Neural cell (in vitro differentiated cells): ENCODE data around the gene WNT6. TPM values are rescaled to one million over a fixed set of nuclear protein-coding genes. Genes with fewer than 3 reads are reported as not detected.

Experiments used
- H2AFZ ChIP-seq: fragments of 200-600, 300-800 bp; sonication (generic), shearing (Covaris generic); 2 replicates; pipeline ENCODE4 v1.6.0; 2014; ENCODE audit warnings: low read depth, mild to moderate bottlenecking, antibody characterized with exemption, low read length, moderate library complexity
- H3F3A ChIP-seq: fragments of 200-600 bp; shearing (Covaris generic); 2 replicates; pipeline ENCODE4 v1.6.1; 2016; ENCODE audit warnings: mild to moderate bottlenecking, moderate library complexity, mixed read lengths, antibody characterized with exemption, low read length; ENCODE audit not compliant: insufficient read depth, poor library complexity, severe bottlenecking
- H3K27ac ChIP-seq: fragments of 200-600, 300-800 bp; sonication (generic), shearing (Covaris generic); 2 replicates; pipeline ENCODE4 v1.5.1; 2014; ENCODE audit warnings: mild to moderate bottlenecking, low read length, moderate library complexity
- H3K27me3 ChIP-seq: fragments of 300-800, 200-600 bp; sonication (generic), shearing (Covaris generic); 2 replicates; pipeline ENCODE4 v1.6.0; 2014; ENCODE audit warnings: mild to moderate bottlenecking, low read depth, low read length, moderate library complexity; ENCODE audit not compliant: insufficient read depth
- H3K36me3 ChIP-seq: fragments of 300-800, 200-600 bp; sonication (generic), shearing (Covaris generic); 2 replicates; pipeline ENCODE4 v1.5.1; 2014; ENCODE audit warnings: mild to moderate bottlenecking, antibody characterized with exemption, low read length, moderate library complexity; ENCODE audit not compliant: insufficient read depth
- H3K4me2 ChIP-seq: fragments of 300-800, 200-600 bp; sonication (generic), shearing (Covaris generic); 2 replicates; pipeline ENCODE4 v1.6.0; 2014; ENCODE audit warnings: mild to moderate bottlenecking, low read length
- H3K4me3 ChIP-seq: fragments of 300-800, 200-600 bp; sonication (generic), shearing (Covaris generic); 2 replicates; pipeline ENCODE4 v1.5.1; 2014; ENCODE audit warnings: mild to moderate bottlenecking, low read length, moderate library complexity
- H3K79me2 ChIP-seq: fragments of 200-600 bp; shearing (Covaris generic); replicated peaks from 2 replicates; pipeline ENCODE4 v1.6.0; 2014; ENCODE audit warnings: mild to moderate bottlenecking, low read length, moderate library complexity; ENCODE audit not compliant: insufficient read depth
- H3K9ac ChIP-seq: fragments of 300-800, 200-600 bp; sonication (generic), shearing (Covaris generic); 2 replicates; pipeline ENCODE4 v1.6.1; 2016; ENCODE audit warnings: mild to moderate bottlenecking, low read length, mixed read lengths
- H3K9me2 ChIP-seq: fragments of 200-600 bp; shearing (Covaris generic); 2 replicates; pipeline ENCODE4 v1.6.1; 2016; ENCODE audit warnings: mild to moderate bottlenecking, low read length, mixed read lengths; ENCODE audit not compliant: insufficient read depth
- H3K9me3 ChIP-seq: fragments of 200-600, 300-800 bp; sonication (generic), shearing (Covaris generic); 2 replicates; pipeline ENCODE4 v1.6.1; 2016; ENCODE audit warnings: mild to moderate bottlenecking, mixed run types, low read length, moderate library complexity, mixed read lengths
- H4K20me1 ChIP-seq: fragments of 200-600 bp; shearing (Covaris generic); 2 replicates; pipeline ENCODE4 v1.6.1; 2016; ENCODE audit warnings: mild to moderate bottlenecking, mixed run types; ENCODE audit not compliant: insufficient read depth
- CTCF ChIP-seq: fragments of 450-650 bp; IDR thresholded peaks from 2 replicates; pipeline ENCODE4 v1.5.1; 2014; ENCODE audit warnings: antibody characterized with exemption, mild to moderate bottlenecking, moderate library complexity; ENCODE audit not compliant: poor library complexity, severe bottlenecking
- EZH2 ChIP-seq: fragments of 200-600, 300-800 bp; shearing (Covaris generic), sonication (generic); IDR thresholded peaks from 2 replicates; pipeline ENCODE4 v1.6.1; 2014; ENCODE audit warnings: antibody characterized with exemption, low read length, borderline replicate concordance, mild to moderate bottlenecking; ENCODE audit not compliant: insufficient read depth, poor library complexity, severe bottlenecking
- MXI1 ChIP-seq: fragments of 450-650 bp; conservative IDR thresholded peaks from 2 replicates; pipeline ENCODE4 v1.6.1; 2014; ENCODE audit warnings: antibody characterized with exemption, mild to moderate bottlenecking; ENCODE audit not compliant: poor library complexity, severe bottlenecking
- POLR2AphosphoS5 ChIP-seq: IDR thresholded peaks from 2 replicates; pipeline ENCODE4 v1.6.1; 2012
- RAD21 ChIP-seq: fragments of 450-650 bp; conservative IDR thresholded peaks from 2 replicates; pipeline ENCODE4 v1.6.1; 2014; ENCODE audit warnings: antibody characterized with exemption, mild to moderate bottlenecking, moderate library complexity
- REST ChIP-seq: IDR thresholded peaks from 2 replicates; pipeline ENCODE4 v1.6.1; 2012; ENCODE audit warnings: borderline replicate concordance
- SMC3 ChIP-seq: fragments of 450-650 bp; conservative IDR thresholded peaks from 2 replicates; pipeline ENCODE4 v1.6.1; 2014; ENCODE audit warnings: antibody characterized with exemption, mild to moderate bottlenecking, moderate library complexity; ENCODE audit not compliant: poor library complexity
- TAF1 ChIP-seq: IDR thresholded peaks from 2 replicates; pipeline ENCODE4 v1.6.1; 2012; ENCODE audit warnings: low read depth
- polyA plus RNA-seq: library from polyadenylated mRNA; depleted of rRNA; stranded (reverse); fragments of >200 nt; gene quantifications from 2 replicates; pipeline ENCODE4 v1.2.3, GENCODE V29; 2014

The WNT6 gene
- polyA plus RNA-seq, 1 donor from 2014 or later: not detected

GRCh38 chr2:218882461-218882816 is 22.8 kb downstream of the WNT6 start:
- Histone ChIP-seq H3K9me3 (no peaks in the 10 kb centered on the region), H3K27ac (no peak overlapping the region), H3K9ac (no peak overlapping the region), H3F3A (no peaks in the 10 kb centered on the region), H3K4me3 (no peak overlapping the region), H2AFZ (no peak overlapping the region), H4K20me1 (no peaks in the 10 kb centered on the region), H3K36me3 (no peaks in the 10 kb centered on the region), H3K4me2 (no peak overlapping the region), H3K27me3 (peaks cover 92% of the 10 kb centered on the region), H3K9me2 (no peaks in the 10 kb centered on the region), H3K79me2 (no peaks in the 10 kb centered on the region)
- TF ChIP-seq CTCF: no peak

- H3K9ac ChIP-seq: no peak overlapping the region
- H3K4me2 ChIP-seq: no peak overlapping the region
- H3K9me3 ChIP-seq: no peaks in the 10 kb centered on the region
- no peak overlapping the region for H3K27ac ChIP-seq
- no peaks in the 10 kb centered on the region for H3K79me2 ChIP-seq
- no peaks in the 10 kb centered on the region for H4K20me1 ChIP-seq
- no peaks in the 10 kb centered on the region for H3F3A ChIP-seq
- TF ChIP-seq EZH2 (no peak), TAF1 (no peak), MXI1 (no peak), SMC3 (no peak), CTCF (no peak), RAD21 (no peak), POLR2AphosphoS5 (no peak), REST (no peak)
- H3K36me3 ChIP-seq: no peaks in the 10 kb centered on the region
- no peaks in the 10 kb centered on the region for H3K9me2 ChIP-seq
- H3K4me3 ChIP-seq: no peak overlapping the region
- H2AFZ ChIP-seq: no peak overlapping the region
- peaks cover 92% of the 10 kb centered on the region for H3K27me3 ChIP-seq
These were observed 23.3 kb downstream of the WNT6 start for GRCh38 chr2:218882866-218883366.
